GM19351 (cell line): ENCODE measurements around the gene TCF7L2.
"Not testable (repeated sequence)": the region's sequence is repeated elsewhere in the genome, so short reads cannot be mapped to it uniquely, and the experiment has no call there.

ENCODE experiments used
- ATAC-seq: cut with Tn5 transposase; IDR thresholded peaks from one replicate; pipeline ENCODE4 v1.9.1; 2021; ENCODE audit warnings: mild to moderate bottlenecking, moderate library complexity; ENCODE audit not compliant: unreplicated experiment

Gene TCF7L2

GRCh38 chr10:113087165-113088029 lies 137.3 kb downstream of the TCF7L2 start:
- ATAC-seq: no peak

GRCh38 chr10:113088194-113088593 lies 138.1 kb downstream of the TCF7L2 start:
- ATAC-seq: no peak

GRCh38 chr10:113089551-113089950 lies 139.5 kb downstream of the TCF7L2 start:
- ATAC-seq: no peak

GRCh38 chr10:113091920-113092319 lies 141.9 kb downstream of the TCF7L2 start:
- ATAC-seq: no peak

GRCh38 chr10:113093188-113094113 lies 143.4 kb downstream of the TCF7L2 start:
- ATAC-seq: peak; percentile 59

GRCh38 chr10:113094114-113094486 lies 144.1 kb downstream of the TCF7L2 start:
- peak; percentile 80 for ATAC-seq

GRCh38 chr10:113095419-113096127 lies 145.5 kb downstream of the TCF7L2 start:
- ATAC-seq: no peak

- ATAC-seq: no peak
These were observed 146.3 kb downstream of the TCF7L2 start for GRCh38 chr10:113096128-113096996.

- no peak for ATAC-seq
These were observed 147.0 kb downstream of the TCF7L2 start for GRCh38 chr10:113097036-113097435.

GRCh38 chr10:113099431-113100183 lies 149.6 kb downstream of the TCF7L2 start:
- ATAC-seq: no peak

GRCh38 chr10:113100281-113100680 lies 150.2 kb downstream of the TCF7L2 start:
- ATAC-seq: no peak

- no peak for ATAC-seq
These were observed 153.2 kb downstream of the TCF7L2 start for GRCh38 chr10:113103131-113103840.

- no peak for ATAC-seq
These were observed 154.0 kb downstream of the TCF7L2 start for GRCh38 chr10:113104047-113104446.

- ATAC-seq: no peak
These were observed 158.3 kb downstream of the TCF7L2 start for GRCh38 chr10:113108194-113108835.

- ATAC-seq: no peak
These were observed 158.9 kb downstream of the TCF7L2 start for GRCh38 chr10:113108948-113109347.

- not testable (repeated sequence) for ATAC-seq
These were observed 159.4 kb downstream of the TCF7L2 start for GRCh38 chr10:113109482-113109881.

GRCh38 chr10:113111260-113111659 lies 161.2 kb downstream of the TCF7L2 start:
- no peak for ATAC-seq
